ENCODE results near the gene DUSP22. TPM values are rescaled to one million over a fixed set of nuclear protein-coding genes. Genes with fewer than 3 reads are reported as not detected.
A peak's percentile ranks its signal among the peaks of the same experiment; 100 is the strongest.

The DUSP22 gene
- total RNA-seq, 1 experiment from 2014 or later = 14.4 TPM

- no peak for DNase-seq (ENCODE audit: low spot score)
Measured at GRCh38 chr6:296151-297122, 4.2 kb downstream of the DUSP22 start.

GRCh38 chr6:297571-298232 is 5.4 kb downstream of the DUSP22 start:
- DNase-seq (ENCODE audit: low spot score) = no peak

- DNase-seq (ENCODE audit: low spot score) = no peak
Measured at GRCh38 chr6:298233-299103, 6.2 kb downstream of the DUSP22 start.

DNA sequence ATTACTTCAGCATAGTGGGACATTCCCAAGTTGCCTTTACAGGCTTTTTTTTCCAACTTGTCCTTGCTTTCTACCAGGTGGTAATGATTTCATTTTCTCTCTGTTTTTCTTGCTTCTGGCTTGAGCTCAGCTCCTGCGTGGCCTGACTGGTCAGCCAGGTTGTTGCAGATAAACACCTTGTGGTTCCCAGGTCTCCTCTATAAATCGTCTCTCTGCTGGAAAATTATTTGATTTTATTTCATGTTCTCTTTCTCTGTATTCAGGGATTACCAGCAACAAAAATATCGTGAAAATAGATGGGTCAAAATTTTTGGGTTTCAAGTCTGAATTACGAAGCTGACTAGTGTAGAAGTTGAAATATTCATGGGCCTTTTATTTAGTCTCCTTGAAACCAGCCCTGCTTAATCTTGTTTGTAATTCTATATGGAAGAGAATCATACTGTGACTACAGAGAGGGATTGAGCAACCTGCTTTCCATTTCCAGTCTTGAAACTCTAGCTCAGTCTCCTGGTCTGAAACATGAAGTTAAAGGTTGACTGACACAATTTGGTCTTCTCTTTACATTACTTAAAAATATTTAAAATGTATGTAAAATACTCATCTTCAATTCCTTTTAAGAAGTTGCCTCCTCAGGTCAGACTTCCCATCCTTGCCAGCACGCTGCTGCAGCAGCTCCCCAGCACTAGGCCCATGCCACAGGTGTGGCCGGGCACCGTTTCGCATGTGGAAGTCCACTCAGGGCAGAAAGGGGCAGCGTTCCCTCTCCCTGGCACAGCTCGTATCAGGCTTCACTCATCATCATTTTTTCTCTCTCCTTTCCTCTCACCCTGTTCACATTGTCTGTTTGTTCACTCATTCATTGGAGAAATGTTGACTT is 7.1 kb downstream of the DUSP22 start:
- DNase-seq (ENCODE audit: low spot score) = no peak

DNA sequence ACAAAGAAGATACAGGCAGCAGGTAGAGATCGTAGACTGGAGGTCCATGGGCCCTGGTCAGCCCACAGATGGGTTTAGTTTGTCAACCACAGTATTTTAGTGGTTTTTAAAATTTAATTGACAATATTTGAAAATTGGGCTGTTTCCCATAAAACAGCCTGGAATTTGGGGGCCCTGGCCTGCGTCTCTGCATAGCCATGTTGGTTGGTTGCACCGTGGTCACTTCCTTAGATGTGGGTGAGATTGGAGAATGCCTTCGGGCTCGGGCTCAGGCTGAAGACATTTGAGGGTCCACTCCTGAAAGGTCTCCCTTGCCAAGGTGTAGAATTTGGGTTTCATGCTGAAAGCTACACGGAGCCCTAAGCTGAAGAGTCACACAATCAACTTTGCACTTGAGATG is 7.7 kb downstream of the DUSP22 start:
- no peak for DNase-seq (ENCODE audit: low spot score)

- no peak for DNase-seq (ENCODE audit: low spot score)
Measured at GRCh38 chr6:300494-301198, 8.4 kb downstream of the DUSP22 start.

GRCh38 chr6:301526-301925 is 9.2 kb downstream of the DUSP22 start:
- no peak for DNase-seq (ENCODE audit: low spot score)

- DNase-seq (ENCODE audit: low spot score) = no peak
Measured at GRCh38 chr6:301929-302705, 9.8 kb downstream of the DUSP22 start.

- DNase-seq (ENCODE audit: low spot score) = no peak
Measured at GRCh38 chr6:302760-303159, 10.5 kb downstream of the DUSP22 start.

DNA sequence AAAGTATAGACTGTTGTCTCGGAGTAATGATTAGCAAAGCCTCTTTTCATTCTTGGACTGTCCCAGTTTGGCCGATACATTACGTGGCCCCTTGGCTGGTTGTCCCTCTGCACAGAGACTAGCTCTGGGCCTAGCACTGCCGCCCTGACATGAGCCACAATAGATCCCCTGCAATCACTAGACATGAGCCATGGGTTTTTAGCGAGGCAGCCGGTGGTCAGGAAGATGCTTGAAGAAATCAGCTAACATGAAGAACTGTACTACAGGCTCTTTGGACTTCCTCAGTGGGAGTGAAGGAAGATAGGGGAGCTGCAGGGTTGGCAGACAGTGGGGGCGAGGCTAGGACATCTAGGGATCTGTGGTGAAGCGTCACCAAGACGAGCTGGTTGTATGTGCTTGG is 11.0 kb downstream of the DUSP22 start:
- no peak for DNase-seq (ENCODE audit: low spot score)

GRCh38 chr6:303948-304558 is 11.8 kb downstream of the DUSP22 start:
- peak; percentile 19 for DNase-seq (ENCODE audit: low spot score)

- no peak for DNase-seq (ENCODE audit: low spot score)
Measured at GRCh38 chr6:304833-305370, 12.6 kb downstream of the DUSP22 start.

DNA sequence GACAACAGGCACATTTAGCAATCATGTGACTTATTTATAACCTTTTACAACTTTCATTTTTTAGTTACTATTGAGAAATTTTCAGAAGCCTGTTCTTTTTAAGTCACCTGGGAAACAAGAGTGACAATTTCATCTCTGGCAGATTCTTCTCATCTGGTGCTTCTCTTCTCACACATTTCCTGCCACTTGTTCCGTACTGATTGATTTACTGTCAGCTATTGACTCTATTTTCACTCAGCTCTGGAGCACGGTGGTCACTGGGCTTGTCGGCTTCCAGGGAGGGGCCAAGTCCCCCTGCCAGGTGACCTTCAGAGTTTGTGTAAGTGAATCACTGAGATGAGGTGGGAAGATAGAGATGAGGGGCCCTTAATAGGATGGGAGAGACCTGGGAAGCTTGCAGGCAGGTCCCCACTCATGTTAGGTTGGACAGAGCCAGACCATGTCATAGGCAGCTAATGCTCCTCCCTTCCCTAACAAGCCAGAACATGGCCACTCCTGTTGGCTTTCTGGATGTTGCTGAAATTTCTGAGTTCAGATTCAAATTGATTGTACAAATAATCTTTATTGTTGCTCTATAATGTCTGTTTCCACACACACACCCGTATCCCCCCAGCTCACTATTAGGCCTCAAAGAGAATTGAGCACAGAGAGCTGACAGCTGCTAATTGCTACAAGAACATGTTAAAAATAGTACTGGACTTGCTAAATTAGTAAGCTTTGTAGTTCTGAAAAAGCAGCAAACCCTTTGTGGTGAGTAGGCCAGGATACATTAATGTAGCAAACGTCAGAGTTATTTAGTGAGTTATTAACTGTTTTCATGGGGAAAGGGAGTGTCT is 13.3 kb downstream of the DUSP22 start:
- no peak for DNase-seq (ENCODE audit: low spot score)

- no peak for DNase-seq (ENCODE audit: low spot score)
Measured at GRCh38 chr6:306641-307061, 14.4 kb downstream of the DUSP22 start.

DNA sequence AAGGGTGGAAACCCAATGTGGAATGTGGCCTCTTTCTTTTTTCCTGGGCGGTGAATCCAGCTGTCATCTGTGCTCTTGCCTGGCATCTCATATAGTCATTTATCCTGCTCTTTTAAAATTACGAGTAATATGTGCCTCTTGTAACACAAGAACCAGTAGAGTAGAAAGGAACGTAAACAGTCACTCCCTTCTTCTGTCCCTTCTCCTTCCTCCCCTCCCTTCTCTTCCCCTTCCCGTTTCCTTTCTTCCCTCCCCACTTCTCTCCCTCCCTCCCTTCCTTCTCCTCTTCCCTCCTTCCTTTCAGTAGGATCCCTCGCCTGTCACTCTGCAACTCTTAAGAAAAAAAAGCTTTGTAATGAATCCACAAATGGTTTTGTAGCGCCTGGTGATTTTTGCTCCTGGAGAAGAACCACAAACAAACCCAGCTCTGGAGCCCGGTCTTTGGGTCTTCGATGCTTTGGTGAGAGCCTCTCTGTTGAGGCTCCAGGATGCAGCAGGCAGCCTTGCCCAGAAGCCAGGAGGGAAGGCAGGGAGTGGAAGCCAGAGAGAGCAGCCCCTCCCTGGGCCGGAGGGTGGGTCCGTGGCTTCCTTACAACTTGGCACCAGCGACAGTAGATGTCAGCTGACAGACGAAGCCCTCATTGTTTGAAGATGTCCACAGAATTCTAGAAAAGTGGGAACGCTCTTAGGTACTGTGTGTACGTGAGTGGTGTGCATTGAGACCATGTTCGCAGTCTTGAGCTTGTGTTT is 15.0 kb downstream of the DUSP22 start:
- no peak for DNase-seq (ENCODE audit: low spot score)

GRCh38 chr6:307874-308273 is 15.6 kb downstream of the DUSP22 start:
- DNase-seq (ENCODE audit: low spot score) = no peak

- DNase-seq (ENCODE audit: low spot score) = no peak
Measured at GRCh38 chr6:308307-308706, 16.0 kb downstream of the DUSP22 start.
